ENCODE results near the gene LTBP2. TPM values are rescaled to one million over a fixed set of nuclear protein-coding genes. Genes with fewer than 3 reads are reported as not detected.

The LTBP2 gene
- total RNA-seq, 3 donors from 2014 or later = 1.7 to 10.2 (median 3.0) TPM

DNA sequence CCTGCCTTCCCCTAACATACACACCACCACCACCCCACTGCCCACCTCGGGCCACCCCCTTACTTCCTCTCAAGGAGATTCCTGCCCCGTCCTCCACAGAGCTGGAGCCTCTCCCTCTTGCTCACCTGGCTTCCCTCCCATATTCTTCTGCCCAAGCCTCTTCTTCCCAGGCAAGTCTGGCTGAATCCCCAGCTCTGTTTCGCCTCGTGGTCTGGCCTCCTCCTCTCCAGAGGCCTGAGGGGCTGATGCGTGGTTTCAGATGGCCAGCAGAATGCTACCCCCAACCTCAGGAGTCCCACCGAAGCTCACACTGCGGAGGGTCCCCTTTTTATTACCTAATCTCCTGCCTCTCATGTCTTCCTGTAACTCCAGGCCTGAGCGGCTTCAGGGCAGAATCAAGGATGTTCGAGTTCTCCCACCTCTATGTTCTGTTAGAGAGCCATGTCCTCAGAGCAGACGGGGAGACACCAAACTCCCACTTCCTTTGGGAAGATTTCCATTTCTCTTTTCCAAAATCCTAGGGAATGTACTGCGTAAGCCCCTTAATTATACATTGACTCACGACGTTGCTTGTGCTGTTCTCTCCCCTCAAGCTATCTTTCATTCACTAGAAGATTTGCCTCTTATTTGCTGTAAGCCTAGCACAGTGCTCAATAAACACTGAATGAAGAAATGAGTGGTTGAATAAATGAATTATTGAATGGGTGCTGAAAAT is 33.9 kb upstream of the LTBP2 start:
- no peak overlapping the region for H3K4me3 ChIP-seq
- no peak for DNase-seq
- intact Hi-C loops (cut with DNase I, micrococcal nuclease) = no loop called here
- no peaks in the 10 kb centered on the region for H3K36me3 ChIP-seq (ENCODE audit: low read depth)
- ATAC-seq = no peak
- no peaks in the 10 kb centered on the region for H3K4me1 ChIP-seq (ENCODE audit: low read depth)
- TF ChIP-seq, protein P1, sequence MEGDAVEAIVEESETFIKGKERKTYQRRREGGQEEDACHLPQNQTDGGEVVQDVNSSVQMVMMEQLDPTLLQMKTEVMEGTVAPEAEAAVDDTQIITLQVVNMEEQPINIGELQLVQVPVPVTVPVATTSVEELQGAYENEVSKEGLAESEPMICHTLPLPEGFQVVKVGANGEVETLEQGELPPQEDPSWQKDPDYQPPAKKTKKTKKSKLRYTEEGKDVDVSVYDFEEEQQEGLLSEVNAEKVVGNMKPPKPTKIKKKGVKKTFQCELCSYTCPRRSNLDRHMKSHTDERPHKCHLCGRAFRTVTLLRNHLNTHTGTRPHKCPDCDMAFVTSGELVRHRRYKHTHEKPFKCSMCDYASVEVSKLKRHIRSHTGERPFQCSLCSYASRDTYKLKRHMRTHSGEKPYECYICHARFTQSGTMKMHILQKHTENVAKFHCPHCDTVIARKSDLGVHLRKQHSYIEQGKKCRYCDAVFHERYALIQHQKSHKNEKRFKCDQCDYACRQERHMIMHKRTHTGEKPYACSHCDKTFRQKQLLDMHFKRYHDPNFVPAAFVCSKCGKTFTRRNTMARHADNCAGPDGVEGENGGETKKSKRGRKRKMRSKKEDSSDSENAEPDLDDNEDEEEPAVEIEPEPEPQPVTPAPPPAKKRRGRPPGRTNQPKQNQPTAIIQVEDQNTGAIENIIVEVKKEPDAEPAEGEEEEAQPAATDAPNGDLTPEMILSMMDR (IDR thresholded peaks at IDR 0.05) = no peak
- H3K9me3 ChIP-seq = no peaks in the 10 kb centered on the region

DNA sequence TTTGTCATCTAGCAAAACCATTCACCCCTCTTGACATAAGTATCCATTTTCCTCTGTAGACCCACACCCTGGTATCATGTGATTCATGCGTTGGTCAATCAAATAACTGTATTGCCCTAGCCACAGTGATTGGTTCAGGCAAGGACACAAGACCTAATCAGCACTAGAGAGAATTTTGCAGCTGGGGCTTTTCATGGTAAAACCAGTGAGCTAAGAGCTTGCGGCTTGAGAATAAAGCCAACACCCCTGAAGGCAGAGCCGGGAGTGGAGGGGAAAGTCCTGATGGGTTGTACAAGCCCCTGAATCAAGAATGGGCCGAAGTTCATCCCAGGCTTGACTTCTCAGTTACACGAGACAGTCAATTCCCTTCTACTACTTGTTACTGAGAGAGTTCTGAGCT is 33.2 kb upstream of the LTBP2 start:
- no peak for DNase-seq
- intact Hi-C loops (cut with DNase I, micrococcal nuclease) = no loop called here
- peak; percentile 10 for ATAC-seq
- no peaks in the 10 kb centered on the region for H3K4me1 ChIP-seq (ENCODE audit: low read depth)
- H3K9me3 ChIP-seq = no peaks in the 10 kb centered on the region
- TF ChIP-seq, protein P1 (IDR thresholded peaks at IDR 0.05) = no peak
- H3K36me3 ChIP-seq (ENCODE audit: low read depth) = no peaks in the 10 kb centered on the region
- no peak overlapping the region for H3K4me3 ChIP-seq

- intact Hi-C loops (cut with DNase I, micrococcal nuclease) = no loop called here
- no peak overlapping the region for H3K4me3 ChIP-seq
- no peaks in the 10 kb centered on the region for H3K36me3 ChIP-seq (ENCODE audit: low read depth)
- no peaks in the 10 kb centered on the region for H3K9me3 ChIP-seq
- DNase-seq = no peak
- ATAC-seq = no peak
- TF ChIP-seq, protein P1 (IDR thresholded peaks at IDR 0.05) = no peak
- no peaks in the 10 kb centered on the region for H3K4me1 ChIP-seq (ENCODE audit: low read depth)
Observed at GRCh38 chr14:74641601-74642391, 29.8 kb upstream of the LTBP2 start.

- Histone ChIP-seq H3K4me3 (no peak overlapping the region), H3K36me3 (ENCODE audit: low read depth) (no peaks in the 10 kb centered on the region), H3K4me1 (ENCODE audit: low read depth) (no peaks in the 10 kb centered on the region), H3K9me3 (no peaks in the 10 kb centered on the region)
- ATAC-seq = no peak
- intact Hi-C loops (cut with DNase I, micrococcal nuclease) = no loop called here
- TF ChIP-seq, protein P1 (IDR thresholded peaks at IDR 0.05) = no peak
- DNase-seq = no peak
Observed at GRCh38 chr14:74638966-74639365, 26.9 kb upstream of the LTBP2 start.

- TF ChIP-seq, protein P1 (IDR thresholded peaks at IDR 0.05) = no peak
- H3K4me1 ChIP-seq (ENCODE audit: low read depth) = no peaks in the 10 kb centered on the region
Observed at GRCh38 chr14:74638066-74638465, 26.0 kb upstream of the LTBP2 start.

More at GRCh38 chr14:74638066-74638465, 26.0 kb upstream of the LTBP2 start:
- ATAC-seq (no peak), DNase-seq (no peak)
- intact Hi-C loops (cut with DNase I, micrococcal nuclease) = no loop called here
- Histone ChIP-seq H3K9me3 (no peaks in the 10 kb centered on the region), H3K36me3 (ENCODE audit: low read depth) (no peaks in the 10 kb centered on the region), H3K4me3 (no peak overlapping the region)

Measured in mucosa of descending colon (tissue), 3 donors.